Endometrial microvascular endothelial cells (primary cell): ENCODE data around the gene NEGR1. TPM values are rescaled to one million over a fixed set of nuclear protein-coding genes. Genes with fewer than 3 reads are reported as not detected.

Source experiments
- in situ Hi-C: cut with HindIII; loops from 2 replicates; pipeline ENCODE4 v1.10.0; 2017; ENCODE audit warnings: low sequenced_read_pairs, low pct_unique_long_range_greater_than_20kb; ENCODE audit errors: inconsistent ontology term
- total RNA-seq: library from RNA; depleted of rRNA; stranded (reverse); fragments of >200 nt; gene quantifications from one replicate; pipeline ENCODE4 v1.2.3, GENCODE V29; 2015; ENCODE audit errors: inconsistent ontology term

The NEGR1 gene
- total RNA-seq, 1 donor from 2014 or later = 7.2 TPM

DNA sequence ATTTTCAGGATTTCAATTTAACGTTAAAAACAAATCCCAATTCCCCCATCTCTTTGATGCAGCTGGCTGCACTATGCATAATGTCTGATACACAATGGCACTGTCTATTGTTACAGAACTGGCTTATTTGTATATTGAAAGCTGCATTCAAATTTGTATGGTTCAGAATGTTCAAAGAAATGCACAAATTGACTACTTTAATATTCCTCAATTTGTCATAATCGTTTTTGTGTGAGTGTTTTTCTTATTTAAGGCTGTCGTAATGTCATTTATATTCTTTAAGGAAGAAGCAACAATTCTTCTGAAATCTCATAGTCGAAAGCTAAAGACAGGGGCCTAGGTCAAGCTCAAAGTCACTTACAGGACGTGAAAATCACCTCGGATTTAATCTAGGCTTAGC lies 860.1 kb downstream of the NEGR1 start:
- in situ Hi-C loops = no loop called here

DNA sequence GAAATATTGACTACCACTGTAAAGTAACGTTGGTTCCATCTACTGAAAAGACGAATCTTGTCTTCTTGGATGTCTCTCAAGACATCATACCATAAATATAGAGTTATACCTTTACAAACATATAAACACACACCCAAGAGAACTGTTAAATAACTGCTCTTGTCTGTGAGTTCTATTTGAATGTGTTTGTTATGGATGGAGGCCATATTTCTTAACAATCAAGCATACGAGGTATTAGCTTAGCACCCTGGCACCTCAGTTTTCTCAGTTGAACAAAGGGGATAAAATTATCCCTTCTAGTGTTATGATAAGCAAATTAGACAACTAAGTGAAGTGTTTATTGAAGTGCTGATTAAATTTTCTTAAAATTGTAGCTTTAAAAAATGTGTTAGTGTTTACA lies 864.9 kb downstream of the NEGR1 start:
- in situ Hi-C loops = no loop called here

DNA sequence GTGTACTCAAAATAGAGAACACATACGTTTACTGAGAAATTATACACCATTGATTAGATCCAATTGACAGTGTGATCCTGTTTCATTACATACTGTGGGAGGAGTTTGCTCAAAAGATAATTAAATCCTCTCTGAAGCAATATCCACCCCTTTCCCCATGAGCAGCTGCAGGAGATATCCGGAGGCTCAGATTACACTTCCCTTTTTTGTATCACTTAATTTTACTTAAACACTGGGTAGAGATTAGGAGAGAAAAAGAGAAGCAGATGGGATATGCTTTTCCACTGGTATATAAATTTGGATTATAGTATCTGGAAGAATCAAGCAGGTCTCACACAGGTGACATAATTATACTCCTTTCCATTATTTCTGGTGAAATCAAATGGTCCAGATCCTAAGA lies 868.2 kb downstream of the NEGR1 start:
- in situ Hi-C loops = no loop called here

- in situ Hi-C loops = no loop called here
These were observed 868.7 kb downstream of the NEGR1 start for GRCh38 chr1:71413441-71414175.

DNA sequence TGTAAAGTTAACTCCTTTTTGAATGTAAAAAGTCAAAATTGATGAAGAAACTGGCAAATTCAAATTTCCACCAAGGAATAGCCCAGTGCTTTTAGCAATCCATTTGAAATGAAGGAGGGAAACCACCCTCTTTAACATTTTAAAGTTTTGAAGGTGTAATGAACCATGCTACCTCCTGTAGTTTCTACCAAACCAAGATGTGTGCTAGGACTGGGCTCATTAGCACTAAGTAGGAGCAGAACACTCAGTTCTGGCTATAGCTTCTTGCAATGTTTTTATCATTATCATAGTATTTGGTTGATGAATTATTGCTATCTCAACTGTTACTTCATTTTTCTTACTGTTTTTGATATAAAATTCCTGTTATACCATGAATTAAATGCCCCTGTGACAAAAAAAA lies 882.3 kb downstream of the NEGR1 start:
- in situ Hi-C loops = no loop called here

DNA sequence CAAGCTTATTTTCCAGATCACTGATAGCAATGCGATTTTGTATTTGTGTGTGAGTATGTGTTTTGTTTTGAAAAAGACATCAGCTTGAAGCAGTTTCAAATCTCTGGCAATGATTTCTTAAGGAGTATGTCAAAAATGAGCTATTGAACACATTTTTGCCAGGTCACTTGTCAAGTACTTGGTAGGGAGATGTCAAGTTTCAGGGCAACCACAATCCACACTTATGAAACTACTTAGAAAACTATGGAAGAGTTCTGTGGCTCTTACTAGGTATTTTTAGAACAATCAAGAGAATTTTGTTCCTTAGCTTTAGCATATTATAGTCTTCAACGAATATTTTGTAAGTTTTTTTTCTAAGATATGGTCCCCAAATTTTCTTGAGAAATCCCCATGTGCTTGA lies 882.7 kb downstream of the NEGR1 start:
- in situ Hi-C loops = no loop called here

DNA sequence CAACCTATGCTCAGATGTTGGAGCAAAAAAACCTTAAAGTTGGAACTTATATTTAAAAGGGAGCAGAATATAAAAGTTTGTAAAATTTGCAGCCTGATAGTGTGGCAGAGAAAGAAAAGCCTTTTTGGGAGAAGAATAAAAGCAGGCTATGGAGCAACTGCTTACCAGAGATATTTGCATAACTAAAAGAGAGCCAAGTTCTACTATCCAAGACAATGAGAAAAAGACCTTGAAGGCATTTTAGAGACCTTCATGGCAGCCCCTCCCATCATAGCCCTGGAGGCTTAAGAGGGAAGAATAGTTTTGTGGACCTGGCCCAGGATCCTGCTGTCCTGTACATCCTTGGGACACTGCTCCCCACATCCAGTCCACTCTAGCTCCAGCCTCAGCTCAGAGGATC lies 889.0 kb downstream of the NEGR1 start:
- in situ Hi-C loops = no loop called here

GRCh38 chr1:71390518-71390917 lies 891.8 kb downstream of the NEGR1 start:
- in situ Hi-C loops = no loop called here

- in situ Hi-C loops = no loop called here
These were observed 904.5 kb downstream of the NEGR1 start for GRCh38 chr1:71377886-71378285.

DNA sequence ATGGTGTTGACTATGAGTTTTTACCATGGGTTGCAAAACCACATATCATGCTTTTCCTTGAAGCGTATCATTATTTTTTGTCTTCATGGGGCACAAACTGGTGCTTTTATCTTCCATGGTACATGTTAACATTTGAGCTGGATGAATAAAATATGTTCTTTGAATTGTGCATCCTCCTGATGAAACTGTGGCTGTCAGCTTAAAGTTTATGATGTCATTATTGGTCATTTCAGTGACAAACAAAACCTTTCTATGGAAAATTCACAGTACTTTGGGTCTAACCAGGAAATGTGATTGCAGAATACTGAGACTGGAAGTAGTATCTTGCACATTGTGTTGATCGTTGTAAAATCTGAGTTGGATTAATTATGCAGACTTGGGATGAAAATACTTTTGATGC lies 909.8 kb downstream of the NEGR1 start:
- in situ Hi-C loops = no loop called here

DNA sequence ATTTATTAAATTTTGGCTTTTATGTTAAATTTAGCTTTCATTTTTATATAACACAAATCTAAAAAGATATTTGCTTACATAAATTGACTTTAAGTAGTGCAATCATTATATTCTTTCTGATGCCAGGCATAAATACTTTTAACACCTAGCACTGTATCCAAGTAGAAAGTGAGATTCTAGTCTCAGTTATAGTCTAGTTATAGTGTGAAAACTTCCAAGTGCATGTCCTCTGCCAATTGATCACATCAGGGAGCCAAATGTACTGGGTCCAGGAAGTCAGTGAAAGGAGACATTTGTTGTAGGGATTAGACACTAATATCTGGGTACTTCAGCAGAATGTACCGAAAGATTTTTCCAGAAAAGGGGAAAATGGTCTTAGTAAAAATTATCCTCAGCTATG lies 910.8 kb downstream of the NEGR1 start:
- in situ Hi-C loops = no loop called here

DNA sequence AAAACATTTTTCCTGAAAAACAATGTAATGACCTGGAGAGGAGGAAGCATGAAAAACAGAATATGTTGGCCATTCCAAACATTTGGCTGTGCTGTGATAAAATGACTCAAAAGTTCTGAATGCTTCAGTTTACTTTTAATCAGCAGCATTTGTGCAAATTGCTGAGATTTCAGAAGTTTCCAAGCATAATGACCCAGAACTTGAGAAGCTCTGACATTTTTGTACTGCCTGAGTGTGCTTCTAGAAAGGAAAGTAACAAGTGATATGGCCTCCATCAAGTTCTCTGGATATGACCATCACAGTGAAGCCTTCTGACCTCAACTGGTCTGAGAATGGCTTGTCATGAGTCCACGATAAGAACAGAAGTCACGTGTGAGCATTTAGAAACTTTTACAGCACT lies 918.1 kb downstream of the NEGR1 start:
- in situ Hi-C loops = no loop called here

- in situ Hi-C loops = no loop called here
These were observed 919.6 kb downstream of the NEGR1 start for GRCh38 chr1:71362691-71363090.

DNA sequence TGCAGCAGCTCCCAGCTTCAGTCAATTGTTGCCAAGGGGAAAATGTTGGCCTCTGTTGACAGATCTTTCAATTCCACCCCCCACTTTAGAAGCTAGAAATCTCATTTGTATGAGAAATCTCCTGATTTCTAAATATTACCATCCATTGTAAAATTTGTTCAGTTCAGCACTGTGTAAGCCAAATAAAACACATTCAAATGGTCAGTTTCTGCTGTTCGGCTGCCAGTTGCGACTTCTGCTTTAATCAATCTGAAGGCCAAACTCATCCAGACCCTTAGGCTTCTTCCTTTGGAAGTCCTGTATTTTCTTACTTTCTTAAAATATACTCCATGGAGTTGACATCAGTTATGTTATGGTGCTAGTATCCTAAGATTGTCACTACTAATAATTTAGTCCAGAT lies 920.3 kb downstream of the NEGR1 start:
- in situ Hi-C loops = no loop called here

DNA sequence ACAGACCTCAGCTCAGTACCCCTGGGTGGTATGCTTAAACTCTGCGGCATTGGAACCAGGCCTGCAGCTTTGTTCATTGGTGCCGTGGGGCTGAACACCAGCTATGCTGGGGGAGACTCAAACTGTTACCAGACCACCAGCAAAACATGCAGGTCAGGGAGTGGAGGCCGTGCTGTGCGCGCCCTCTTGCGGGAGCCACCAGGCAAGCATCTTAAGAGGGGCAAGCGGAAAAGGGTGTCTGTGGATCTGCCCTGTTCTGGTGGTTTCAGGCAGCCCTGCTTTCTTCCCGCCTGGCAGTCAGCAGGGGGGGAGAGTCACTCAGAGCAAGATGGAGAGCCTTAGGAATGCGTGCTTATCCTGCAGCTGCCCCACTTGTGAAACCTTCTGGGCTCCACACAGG lies 924.6 kb downstream of the NEGR1 start:
- in situ Hi-C loops = no loop called here

GRCh38 chr1:71351438-71351837 lies 930.9 kb downstream of the NEGR1 start:
- in situ Hi-C loops = no loop called here

- in situ Hi-C loops = no loop called here
These were observed 931.5 kb downstream of the NEGR1 start for GRCh38 chr1:71350805-71351204.

DNA sequence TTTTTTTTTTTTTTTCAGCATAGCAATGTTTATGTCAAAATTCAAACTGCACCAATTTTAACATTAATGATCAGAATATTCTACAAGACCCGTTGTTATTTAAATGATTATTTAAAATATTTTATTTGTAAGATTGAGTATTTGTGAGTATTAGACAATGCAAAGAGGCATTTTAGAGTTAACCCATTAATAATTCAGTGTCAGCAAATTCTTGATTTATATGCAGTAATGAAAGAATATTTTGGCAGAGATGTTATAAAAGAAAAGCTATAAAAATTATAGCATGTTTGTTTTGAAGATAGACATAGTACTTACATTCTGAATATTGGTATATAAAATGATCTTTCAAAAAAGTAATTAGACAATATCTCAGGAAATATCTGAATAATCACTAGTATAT lies 932.0 kb downstream of the NEGR1 start:
- in situ Hi-C loops = no loop called here
